HUES48 (cell line): ENCODE results near the gene SRRM2.

Experiments used
- H3K27ac ChIP-seq: one replicate; pipeline ENCODE4 v1.7.0; 2013; ENCODE audit warnings: low read depth, low read length, inconsistent platforms
- H3K27me3 ChIP-seq: 2 replicates; pipeline ENCODE4 v1.6.1; 2013; ENCODE audit warnings: mild to moderate bottlenecking, low read length; ENCODE audit not compliant: control insufficient read depth, insufficient read depth
- H3K36me3 ChIP-seq: 2 replicates; pipeline ENCODE4 v1.6.1; 2013; ENCODE audit warnings: low read length; ENCODE audit not compliant: control insufficient read depth, insufficient read depth
- H3K4me1 ChIP-seq: 2 replicates; pipeline ENCODE4 v1.6.1; 2013; ENCODE audit warnings: mild to moderate bottlenecking, low read length; ENCODE audit not compliant: control insufficient read depth, insufficient read depth
- H3K4me3 ChIP-seq: 2 replicates; pipeline ENCODE4 v1.5.1; 2013; ENCODE audit warnings: mild to moderate bottlenecking, low read depth, low read length
- H3K9ac ChIP-seq: 2 replicates; pipeline ENCODE4 v1.6.1; 2013; ENCODE audit warnings: mild to moderate bottlenecking, low read depth, low read length, moderate library complexity
- H3K9me3 ChIP-seq: 2 replicates; pipeline ENCODE4 v1.6.1; 2013; ENCODE audit warnings: low read length; ENCODE audit not compliant: control insufficient read depth, insufficient read depth

The SRRM2 gene

DNA sequence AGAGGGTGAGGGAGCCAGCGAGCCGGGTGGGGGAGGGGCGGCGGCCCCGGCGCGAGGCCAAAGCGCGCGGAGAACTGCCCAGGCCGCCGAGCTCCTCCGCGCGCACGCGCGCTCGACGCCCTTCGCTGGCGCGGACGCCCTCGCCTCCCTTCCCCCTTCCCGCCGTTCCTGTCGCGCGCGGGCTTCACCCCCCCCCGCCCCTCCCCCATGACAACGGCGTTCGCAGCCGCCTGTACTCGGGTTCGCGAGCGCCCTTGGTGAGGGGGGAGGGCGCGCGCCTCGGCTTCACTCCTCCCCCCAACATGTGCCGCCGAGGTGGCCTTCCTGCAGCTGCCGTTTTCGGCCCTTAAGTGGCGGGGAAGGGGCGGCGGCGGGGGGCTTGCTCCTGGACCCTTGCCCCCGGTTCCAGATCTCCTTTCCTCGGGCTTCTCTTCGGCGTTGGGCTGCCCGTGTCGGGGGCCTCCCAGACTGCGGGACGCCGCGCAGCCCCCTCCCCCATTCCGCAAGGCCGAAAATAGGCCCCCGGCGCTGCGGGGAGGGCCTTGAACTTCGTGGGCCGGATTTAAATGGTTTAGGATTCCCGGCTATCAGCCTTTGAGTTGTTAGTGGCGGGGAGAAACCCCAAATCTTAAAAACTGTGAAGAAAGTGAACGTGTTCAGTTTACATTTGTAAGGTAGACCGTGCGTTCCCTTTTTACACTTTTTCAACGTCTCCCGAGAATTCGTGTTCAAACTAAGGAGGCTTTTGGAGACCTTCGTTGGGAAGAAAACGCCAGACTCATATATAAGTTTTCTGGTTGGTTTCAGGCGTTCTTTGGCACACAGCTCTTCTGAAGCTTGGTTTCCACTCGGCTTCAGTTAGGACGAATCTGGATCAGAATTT, 653 bp downstream of the SRRM2 start:
- H3K27ac ChIP-seq: peak overlapping the region; percentile 100
- peaks cover 44% of the 10 kb centered on the region for H3K36me3 ChIP-seq
- no peaks in the 10 kb centered on the region for H3K27me3 ChIP-seq
- H3K4me3 ChIP-seq: peak overlapping the region; percentile 94
- no peaks in the 10 kb centered on the region for H3K9me3 ChIP-seq
- peak overlapping the region; percentile 99 for H3K9ac ChIP-seq
- H3K4me1 ChIP-seq: peaks cover 18% of the 10 kb centered on the region

- H3K4me3 ChIP-seq: peak overlapping the region; percentile 94
- H3K27ac ChIP-seq: peak overlapping the region; percentile 100
- H3K27me3 ChIP-seq: no peaks in the 10 kb centered on the region
- peaks cover 50% of the 10 kb centered on the region for H3K36me3 ChIP-seq
- H3K9me3 ChIP-seq: no peaks in the 10 kb centered on the region
- peak overlapping the region; percentile 99 for H3K9ac ChIP-seq
- peaks cover 18% of the 10 kb centered on the region for H3K4me1 ChIP-seq
These were observed 1.2 kb downstream of the SRRM2 start for GRCh38 chr16:2753733-2754020.

DNA sequence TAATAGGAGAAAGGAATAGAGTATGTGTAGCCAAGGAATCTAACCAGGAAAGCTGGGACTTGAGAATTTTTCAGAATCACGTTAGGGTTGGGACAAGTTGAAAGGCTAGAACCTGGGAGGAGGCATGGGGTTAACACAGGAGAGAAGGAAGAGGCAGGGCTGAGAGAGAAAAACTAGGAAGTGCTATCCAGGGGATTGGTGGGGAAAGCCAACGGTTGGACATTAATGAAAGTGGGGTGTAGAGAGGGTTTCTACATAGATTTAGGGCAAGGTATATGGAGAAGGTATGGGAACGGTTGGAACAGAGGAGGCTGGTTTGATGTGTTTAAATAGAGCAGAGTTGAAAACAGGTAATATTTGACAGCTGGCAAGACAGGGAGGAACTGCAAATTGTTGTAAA, 2.7 kb downstream of the SRRM2 start:
- Histone ChIP-seq H3K4me1 (peaks cover 18% of the 10 kb centered on the region), H3K9me3 (no peaks in the 10 kb centered on the region), H3K4me3 (peak overlapping the region; percentile 94), H3K36me3 (peaks cover 55% of the 10 kb centered on the region), H3K9ac (peak overlapping the region; percentile 99; the same call in 1 of the 2 replicates), H3K27ac (no peak overlapping the region), H3K27me3 (no peaks in the 10 kb centered on the region)

DNA sequence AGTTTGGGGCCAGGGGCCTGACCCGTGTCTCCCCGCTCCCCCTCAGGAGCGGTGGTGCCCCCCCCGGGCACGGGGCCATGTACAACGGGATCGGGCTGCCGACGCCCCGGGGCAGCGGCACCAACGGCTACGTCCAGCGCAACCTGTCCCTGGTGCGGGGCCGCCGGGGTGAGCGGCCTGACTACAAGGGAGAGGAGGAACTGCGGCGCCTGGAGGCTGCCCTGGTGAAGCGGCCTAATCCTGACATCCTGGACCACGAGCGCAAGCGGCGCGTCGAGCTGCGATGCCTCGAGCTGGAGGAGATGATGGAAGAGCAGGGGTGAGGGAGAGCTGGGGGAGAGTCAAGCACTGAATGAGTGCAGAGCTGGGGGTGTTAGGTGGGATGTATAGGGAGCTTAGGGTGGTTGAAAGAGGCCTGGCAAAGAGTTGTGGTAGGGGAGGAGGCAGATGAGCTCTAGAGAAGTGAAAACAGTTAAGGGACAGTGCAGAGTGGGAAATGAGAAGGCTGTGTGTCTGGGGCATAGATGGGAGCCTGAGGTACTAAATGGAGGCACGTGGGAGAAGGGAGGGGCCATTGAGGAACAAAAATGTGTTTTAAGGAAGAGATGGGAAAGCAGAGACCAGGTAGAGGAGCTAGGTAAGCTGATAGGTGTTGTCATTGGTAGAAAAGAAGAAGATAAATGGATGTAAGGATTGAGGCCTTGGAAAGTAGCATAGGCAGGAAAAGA, 4.0 kb downstream of the SRRM2 start:
- Histone ChIP-seq H3K4me1 (peaks cover 13% of the 10 kb centered on the region), H3K27me3 (no peaks in the 10 kb centered on the region), H3K9me3 (no peaks in the 10 kb centered on the region), H3K4me3 (no peak overlapping the region), H3K27ac (no peak overlapping the region), H3K9ac (no peak overlapping the region), H3K36me3 (peaks cover 68% of the 10 kb centered on the region)

GRCh38 chr16:2757344-2757743, 4.9 kb downstream of the SRRM2 start:
- no peaks in the 10 kb centered on the region for H3K27me3 ChIP-seq
- no peak overlapping the region for H3K4me3 ChIP-seq
- peaks cover 77% of the 10 kb centered on the region for H3K36me3 ChIP-seq
- H3K9ac ChIP-seq: no peak overlapping the region
- H3K4me1 ChIP-seq: peaks cover 12% of the 10 kb centered on the region
- no peak overlapping the region for H3K27ac ChIP-seq
- peaks cover 4% of the 10 kb centered on the region; the same call in 1 of the 2 replicates for H3K9me3 ChIP-seq

- Histone ChIP-seq H3K9me3 (peaks cover 19% of the 10 kb centered on the region), H3K36me3 (peaks cover 100% of the 10 kb centered on the region), H3K9ac (no peak overlapping the region), H3K4me1 (no peaks in the 10 kb centered on the region), H3K4me3 (no peak overlapping the region), H3K27me3 (no peaks in the 10 kb centered on the region), H3K27ac (no peak overlapping the region)
These were observed 9.0 kb downstream of the SRRM2 start for GRCh38 chr16:2761472-2761871.

- H3K4me3 ChIP-seq: no peak overlapping the region
- peaks cover 100% of the 10 kb centered on the region for H3K36me3 ChIP-seq
- H3K27ac ChIP-seq: no peak overlapping the region
- peaks cover 19% of the 10 kb centered on the region for H3K9me3 ChIP-seq
- no peaks in the 10 kb centered on the region for H3K4me1 ChIP-seq
- no peaks in the 10 kb centered on the region for H3K27me3 ChIP-seq
- no peak overlapping the region for H3K9ac ChIP-seq
These were observed 9.6 kb downstream of the SRRM2 start for GRCh38 chr16:2761886-2762583.

DNA sequence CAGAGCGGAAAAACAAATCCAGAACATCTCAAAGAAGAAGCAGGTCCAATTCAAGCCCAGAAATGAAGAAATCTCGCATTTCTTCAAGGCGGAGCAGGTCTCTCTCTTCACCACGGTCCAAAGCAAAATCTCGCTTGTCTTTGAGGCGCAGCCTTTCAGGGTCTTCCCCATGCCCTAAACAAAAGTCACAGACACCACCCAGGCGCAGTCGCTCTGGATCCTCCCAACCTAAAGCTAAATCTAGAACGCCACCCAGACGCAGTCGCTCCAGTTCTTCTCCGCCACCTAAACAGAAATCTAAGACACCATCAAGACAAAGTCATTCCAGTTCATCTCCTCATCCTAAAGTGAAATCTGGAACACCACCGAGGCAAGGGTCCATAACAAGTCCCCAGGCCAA, 10.3 kb downstream of the SRRM2 start:
- no peak overlapping the region for H3K9ac ChIP-seq
- H3K4me1 ChIP-seq: no peaks in the 10 kb centered on the region
- H3K27ac ChIP-seq: no peak overlapping the region
- H3K9me3 ChIP-seq: peaks cover 19% of the 10 kb centered on the region
- peaks cover 100% of the 10 kb centered on the region for H3K36me3 ChIP-seq
- no peaks in the 10 kb centered on the region for H3K27me3 ChIP-seq
- no peak overlapping the region for H3K4me3 ChIP-seq

DNA sequence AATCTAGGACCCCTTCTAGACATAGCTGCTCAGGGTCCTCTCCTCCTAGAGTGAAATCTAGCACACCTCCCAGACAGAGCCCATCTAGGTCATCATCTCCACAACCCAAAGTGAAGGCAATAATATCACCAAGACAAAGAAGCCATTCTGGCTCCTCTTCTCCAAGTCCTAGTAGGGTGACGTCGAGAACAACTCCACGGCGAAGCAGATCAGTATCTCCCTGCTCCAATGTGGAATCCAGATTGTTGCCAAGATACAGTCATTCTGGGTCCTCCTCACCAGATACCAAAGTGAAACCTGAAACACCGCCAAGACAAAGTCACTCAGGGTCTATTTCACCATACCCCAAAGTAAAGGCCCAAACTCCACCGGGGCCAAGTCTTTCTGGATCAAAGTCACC, 10.7 kb downstream of the SRRM2 start:
- H3K9ac ChIP-seq: no peak overlapping the region
- H3K9me3 ChIP-seq: peaks cover 19% of the 10 kb centered on the region
- no peak overlapping the region for H3K27ac ChIP-seq
- no peaks in the 10 kb centered on the region for H3K4me1 ChIP-seq
- peaks cover 100% of the 10 kb centered on the region for H3K36me3 ChIP-seq
- H3K4me3 ChIP-seq: no peak overlapping the region
- no peaks in the 10 kb centered on the region for H3K27me3 ChIP-seq

- Histone ChIP-seq H3K9ac (no peak overlapping the region), H3K4me3 (no peak overlapping the region), H3K9me3 (peaks cover 19% of the 10 kb centered on the region), H3K27ac (no peak overlapping the region), H3K27me3 (no peaks in the 10 kb centered on the region), H3K36me3 (peaks cover 100% of the 10 kb centered on the region), H3K4me1 (no peaks in the 10 kb centered on the region)
These were observed 12.3 kb downstream of the SRRM2 start for GRCh38 chr16:2764718-2765117.
